ENCODE measurements around the gene CHST14.
"Not testable (repeated sequence)": the region's sequence is repeated elsewhere in the genome, so short reads cannot be mapped to it uniquely, and the experiment has no call there.

Gene CHST14

GRCh38 chr15:40443846-40444245, 26.9 kb upstream of the CHST14 start:
- Histone ChIP-seq H3K4me3 (ENCODE audit: low read length) (peak overlapping the region; percentile 38; the same call in 1 of the 2 replicates), H3K36me3 (ENCODE audit: insufficient read depth, low read depth, low read length) (0 out of 2 replicates have a peak, but pooled peaks cover 4% of the 10 kb centered on the region), H3K27ac (ENCODE audit: low read length) (no peak overlapping the region), H3K4me1 (ENCODE audit: insufficient read depth, low read length) (peaks cover 43% of the 10 kb centered on the region), H3K9ac (ENCODE audit: low read depth, low read length) (0 out of 2 replicates have a peak overlapping the region, but pooled peaks have one; percentile 18), H3K27me3 (ENCODE audit: insufficient read depth, low read length) (peaks cover 12% of the 10 kb centered on the region), H3K9me3 (ENCODE audit: insufficient read depth, low read depth, low read length) (no peaks in the 10 kb centered on the region)

GRCh38 chr15:40444736-40445135, 26.0 kb upstream of the CHST14 start:
- Histone ChIP-seq H3K4me3 (ENCODE audit: low read length) (peak overlapping the region; percentile 40; the same call in 1 of the 2 replicates), H3K27me3 (ENCODE audit: insufficient read depth, low read length) (peaks cover 5% of the 10 kb centered on the region; the same call in 1 of the 2 replicates), H3K9me3 (ENCODE audit: insufficient read depth, low read depth, low read length) (no peaks in the 10 kb centered on the region), H3K4me1 (ENCODE audit: insufficient read depth, low read length) (peaks cover 37% of the 10 kb centered on the region), H3K36me3 (ENCODE audit: insufficient read depth, low read depth, low read length) (0 out of 2 replicates have a peak, but pooled peaks cover 4% of the 10 kb centered on the region), H3K27ac (ENCODE audit: low read length) (no peak overlapping the region), H3K9ac (ENCODE audit: low read depth, low read length) (no peak overlapping the region; the same call in 1 of the 2 replicates)

- Histone ChIP-seq H3K36me3 (ENCODE audit: insufficient read depth, low read depth, low read length) (0 out of 2 replicates have a peak, but pooled peaks cover 4% of the 10 kb centered on the region), H3K27me3 (ENCODE audit: insufficient read depth, low read length) (no peaks in the 10 kb centered on the region), H3K9me3 (ENCODE audit: insufficient read depth, low read depth, low read length) (no peaks in the 10 kb centered on the region), H3K27ac (ENCODE audit: low read length) (no peak overlapping the region), H3K4me3 (ENCODE audit: low read length) (peak overlapping the region; percentile 40; the same call in 1 of the 2 replicates), H3K4me1 (ENCODE audit: insufficient read depth, low read length) (peaks cover 37% of the 10 kb centered on the region), H3K9ac (ENCODE audit: low read depth, low read length) (peak overlapping the region; percentile 52; the same call in 1 of the 2 replicates)
These were observed 25.3 kb upstream of the CHST14 start for GRCh38 chr15:40445421-40445922.

- H3K36me3 ChIP-seq (ENCODE audit: insufficient read depth, low read depth, low read length), result 0 out of 2 replicates have a peak, but pooled peaks cover 4% of the 10 kb centered on the region
- H3K9me3 ChIP-seq (ENCODE audit: insufficient read depth, low read depth, low read length), result no peaks in the 10 kb centered on the region
- H3K4me3 ChIP-seq (ENCODE audit: low read length), result no peak overlapping the region
- no peaks in the 10 kb centered on the region for H3K27me3 ChIP-seq (ENCODE audit: insufficient read depth, low read length)
- no peak overlapping the region for H3K27ac ChIP-seq (ENCODE audit: low read length)
- peaks cover 39% of the 10 kb centered on the region for H3K4me1 ChIP-seq (ENCODE audit: insufficient read depth, low read length)
- H3K9ac ChIP-seq (ENCODE audit: low read depth, low read length), result peak overlapping the region; percentile 52; the same call in 1 of the 2 replicates
These were observed 24.6 kb upstream of the CHST14 start for GRCh38 chr15:40446144-40446543.

GRCh38 chr15:40448354-40448753, 22.4 kb upstream of the CHST14 start:
- H3K27me3 ChIP-seq (ENCODE audit: insufficient read depth, low read length), result no peaks in the 10 kb centered on the region
- H3K9me3 ChIP-seq (ENCODE audit: insufficient read depth, low read depth, low read length), result no peaks in the 10 kb centered on the region
- H3K4me1 ChIP-seq (ENCODE audit: insufficient read depth, low read length), result peaks cover 50% of the 10 kb centered on the region
- no peak overlapping the region for H3K9ac ChIP-seq (ENCODE audit: low read depth, low read length)
- no peak overlapping the region for H3K27ac ChIP-seq (ENCODE audit: low read length)
- H3K36me3 ChIP-seq (ENCODE audit: insufficient read depth, low read depth, low read length), result 0 out of 2 replicates have a peak, but pooled peaks cover 4% of the 10 kb centered on the region
- H3K4me3 ChIP-seq (ENCODE audit: low read length), result no peak overlapping the region

GRCh38 chr15:40449275-40449674, 21.5 kb upstream of the CHST14 start:
- peaks cover 46% of the 10 kb centered on the region for H3K4me1 ChIP-seq (ENCODE audit: insufficient read depth, low read length)
- no peak overlapping the region for H3K4me3 ChIP-seq (ENCODE audit: low read length)
- no peaks in the 10 kb centered on the region for H3K9me3 ChIP-seq (ENCODE audit: insufficient read depth, low read depth, low read length)
- H3K36me3 ChIP-seq (ENCODE audit: insufficient read depth, low read depth, low read length), result 0 out of 2 replicates have a peak, but pooled peaks cover 4% of the 10 kb centered on the region
- no peak overlapping the region for H3K9ac ChIP-seq (ENCODE audit: low read depth, low read length)
- H3K27me3 ChIP-seq (ENCODE audit: insufficient read depth, low read length), result no peaks in the 10 kb centered on the region
- no peak overlapping the region for H3K27ac ChIP-seq (ENCODE audit: low read length)

GRCh38 chr15:40450047-40450446, 20.7 kb upstream of the CHST14 start:
- Histone ChIP-seq H3K9me3 (ENCODE audit: insufficient read depth, low read depth, low read length) (no peaks in the 10 kb centered on the region), H3K4me3 (ENCODE audit: low read length) (no peak overlapping the region), H3K4me1 (ENCODE audit: insufficient read depth, low read length) (peaks cover 46% of the 10 kb centered on the region), H3K9ac (ENCODE audit: low read depth, low read length) (no peak overlapping the region), H3K36me3 (ENCODE audit: insufficient read depth, low read depth, low read length) (0 out of 2 replicates have a peak, but pooled peaks cover 4% of the 10 kb centered on the region), H3K27me3 (ENCODE audit: insufficient read depth, low read length) (no peaks in the 10 kb centered on the region), H3K27ac (ENCODE audit: low read length) (no peak overlapping the region)

GRCh38 chr15:40451527-40452158, 19.1 kb upstream of the CHST14 start:
- no peaks in the 10 kb centered on the region for H3K9me3 ChIP-seq (ENCODE audit: insufficient read depth, low read depth, low read length)
- H3K27ac ChIP-seq (ENCODE audit: low read length), result no peak overlapping the region
- H3K4me3 ChIP-seq (ENCODE audit: low read length), result no peak overlapping the region
- no peaks in the 10 kb centered on the region for H3K36me3 ChIP-seq (ENCODE audit: insufficient read depth, low read depth, low read length)
- H3K27me3 ChIP-seq (ENCODE audit: insufficient read depth, low read length), result no peaks in the 10 kb centered on the region
- H3K4me1 ChIP-seq (ENCODE audit: insufficient read depth, low read length), result peaks cover 35% of the 10 kb centered on the region
- H3K9ac ChIP-seq (ENCODE audit: low read depth, low read length), result 0 out of 2 replicates have a peak overlapping the region, but pooled peaks have one; percentile 3

- 0 out of 2 replicates have a peak overlapping the region, but pooled peaks have one; percentile 3 for H3K9ac ChIP-seq (ENCODE audit: low read depth, low read length)
- H3K27ac ChIP-seq (ENCODE audit: low read length), result no peak overlapping the region
- peaks cover 35% of the 10 kb centered on the region for H3K4me1 ChIP-seq (ENCODE audit: insufficient read depth, low read length)
- no peaks in the 10 kb centered on the region for H3K36me3 ChIP-seq (ENCODE audit: insufficient read depth, low read depth, low read length)
- H3K9me3 ChIP-seq (ENCODE audit: insufficient read depth, low read depth, low read length), result no peaks in the 10 kb centered on the region
- no peaks in the 10 kb centered on the region for H3K27me3 ChIP-seq (ENCODE audit: insufficient read depth, low read length)
- H3K4me3 ChIP-seq (ENCODE audit: low read length), result 0 out of 2 replicates have a peak overlapping the region, but pooled peaks have one; percentile 5
These were observed 18.3 kb upstream of the CHST14 start for GRCh38 chr15:40452296-40453090.

- not testable (repeated sequence) for H3K9me3 ChIP-seq (ENCODE audit: insufficient read depth, low read depth, low read length); H3K4me3 ChIP-seq (ENCODE audit: low read length); H3K9ac ChIP-seq (ENCODE audit: low read depth, low read length); H3K27ac ChIP-seq (ENCODE audit: low read length); H3K27me3 ChIP-seq (ENCODE audit: insufficient read depth, low read length)
- H3K4me1 ChIP-seq (ENCODE audit: insufficient read depth, low read length), result peaks cover 35% of the 10 kb centered on the region
- H3K36me3 ChIP-seq (ENCODE audit: insufficient read depth, low read depth, low read length), result peaks cover 10% of the 10 kb centered on the region
These were observed 16.8 kb upstream of the CHST14 start for GRCh38 chr15:40453941-40454340.

- Histone ChIP-seq H3K4me3 (ENCODE audit: low read length) (no peak overlapping the region), H3K9me3 (ENCODE audit: insufficient read depth, low read depth, low read length) (no peaks in the 10 kb centered on the region), H3K9ac (ENCODE audit: low read depth, low read length) (no peak overlapping the region), H3K4me1 (ENCODE audit: insufficient read depth, low read length) (peaks cover 35% of the 10 kb centered on the region), H3K27me3 (ENCODE audit: insufficient read depth, low read length) (no peaks in the 10 kb centered on the region), H3K27ac (ENCODE audit: low read length) (no peak overlapping the region), H3K36me3 (ENCODE audit: insufficient read depth, low read depth, low read length) (peaks cover 20% of the 10 kb centered on the region)
These were observed 15.8 kb upstream of the CHST14 start for GRCh38 chr15:40454904-40455391.

Measured in iPS-20b (cell line).